NT2/D1 (cell line): ENCODE data around the gene CAPZA2.

Experiments
- SUZ12 ChIP-seq: IDR thresholded peaks from 2 replicates; pipeline ENCODE4 v1.6.1; 2011; ENCODE audit not compliant: insufficient read length, insufficient read depth; ENCODE audit errors: extremely low read depth
- YY1 ChIP-seq: IDR thresholded peaks from 2 replicates; pipeline ENCODE4 v1.6.1; 2011; ENCODE audit not compliant: insufficient read length, insufficient read depth
- ZNF274 ChIP-seq: IDR thresholded peaks from 2 replicates; pipeline ENCODE4 v1.6.1; 2011; ENCODE audit warnings: mild to moderate bottlenecking, low read depth, low read length

DNA sequence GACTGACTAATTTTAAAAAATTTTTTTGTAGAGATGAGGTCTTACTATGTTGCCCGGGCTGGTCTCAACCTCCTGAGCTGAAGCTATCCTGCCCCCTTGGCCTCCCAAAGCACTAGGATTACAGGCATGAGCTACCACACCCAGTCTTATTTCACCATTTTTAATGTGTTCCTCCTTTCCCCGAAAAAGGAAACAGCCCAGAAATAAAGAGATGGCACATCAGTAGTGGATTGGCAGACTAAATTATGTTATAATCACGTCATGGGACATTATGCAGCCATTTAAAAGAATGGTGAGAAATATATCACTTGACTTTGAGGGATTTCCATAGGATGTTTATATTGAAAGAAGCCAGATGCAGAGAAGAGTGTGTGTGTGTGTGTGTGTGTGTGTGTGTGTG lies 40.5 kb downstream of the CAPZA2 start:
- no peak for TF ChIP-seq ZNF274
- TF ChIP-seq SUZ12, result no peak
- no peak for TF ChIP-seq YY1
